ENCODE data around the gene ALG3.

The ALG3 gene

DNA sequence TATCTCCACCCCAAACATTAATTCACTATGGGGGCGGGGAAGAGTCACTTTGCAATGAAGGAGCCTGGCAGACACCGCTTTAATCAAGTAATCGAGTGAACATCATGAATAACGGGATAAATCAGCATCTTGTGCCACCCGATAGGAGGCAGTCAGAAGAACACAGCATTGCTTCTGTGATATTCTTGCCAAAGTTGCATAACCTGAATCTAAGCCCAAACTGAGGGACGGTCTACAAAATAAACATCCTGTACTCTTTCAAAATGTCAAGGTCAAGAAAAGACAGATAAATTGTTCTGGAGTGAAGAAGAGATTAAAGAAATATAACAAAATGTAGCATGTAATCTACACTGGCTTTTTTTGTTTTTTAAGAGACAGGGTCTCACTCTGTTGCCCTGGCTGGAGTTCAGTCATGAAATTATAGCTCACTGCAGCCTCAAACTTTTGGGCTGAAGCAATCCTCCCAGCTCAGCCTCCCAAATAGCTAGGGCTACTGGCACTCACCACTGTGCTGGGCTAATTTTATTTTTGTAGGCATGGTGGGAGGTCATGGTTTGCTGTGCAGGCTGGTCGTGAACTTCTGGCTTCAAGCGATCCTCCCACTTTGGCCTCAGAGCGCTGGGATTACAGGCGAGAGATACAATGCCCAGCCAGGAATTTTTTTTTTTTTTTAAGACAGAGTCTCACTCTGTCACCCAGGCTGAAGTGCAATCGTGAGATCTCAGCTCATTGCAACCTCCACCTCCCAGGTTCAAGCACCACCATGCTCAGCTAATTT is 39.4 kb downstream of the ALG3 start:
- H3K4me3 ChIP-seq (ENCODE audit: low read depth, low read length) = no peak overlapping the region
- no peak for DNase-seq (ENCODE audit: low read depth)
- TF ChIP-seq, protein P1, sequence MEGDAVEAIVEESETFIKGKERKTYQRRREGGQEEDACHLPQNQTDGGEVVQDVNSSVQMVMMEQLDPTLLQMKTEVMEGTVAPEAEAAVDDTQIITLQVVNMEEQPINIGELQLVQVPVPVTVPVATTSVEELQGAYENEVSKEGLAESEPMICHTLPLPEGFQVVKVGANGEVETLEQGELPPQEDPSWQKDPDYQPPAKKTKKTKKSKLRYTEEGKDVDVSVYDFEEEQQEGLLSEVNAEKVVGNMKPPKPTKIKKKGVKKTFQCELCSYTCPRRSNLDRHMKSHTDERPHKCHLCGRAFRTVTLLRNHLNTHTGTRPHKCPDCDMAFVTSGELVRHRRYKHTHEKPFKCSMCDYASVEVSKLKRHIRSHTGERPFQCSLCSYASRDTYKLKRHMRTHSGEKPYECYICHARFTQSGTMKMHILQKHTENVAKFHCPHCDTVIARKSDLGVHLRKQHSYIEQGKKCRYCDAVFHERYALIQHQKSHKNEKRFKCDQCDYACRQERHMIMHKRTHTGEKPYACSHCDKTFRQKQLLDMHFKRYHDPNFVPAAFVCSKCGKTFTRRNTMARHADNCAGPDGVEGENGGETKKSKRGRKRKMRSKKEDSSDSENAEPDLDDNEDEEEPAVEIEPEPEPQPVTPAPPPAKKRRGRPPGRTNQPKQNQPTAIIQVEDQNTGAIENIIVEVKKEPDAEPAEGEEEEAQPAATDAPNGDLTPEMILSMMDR (IDR thresholded peaks at IDR 0.05; ENCODE audit: low read depth, low read length, missing control alignments) = no peak
- in situ Hi-C loops (cut with HindIII; ENCODE audit: low sequenced_read_pairs) = no loop called here

DNA sequence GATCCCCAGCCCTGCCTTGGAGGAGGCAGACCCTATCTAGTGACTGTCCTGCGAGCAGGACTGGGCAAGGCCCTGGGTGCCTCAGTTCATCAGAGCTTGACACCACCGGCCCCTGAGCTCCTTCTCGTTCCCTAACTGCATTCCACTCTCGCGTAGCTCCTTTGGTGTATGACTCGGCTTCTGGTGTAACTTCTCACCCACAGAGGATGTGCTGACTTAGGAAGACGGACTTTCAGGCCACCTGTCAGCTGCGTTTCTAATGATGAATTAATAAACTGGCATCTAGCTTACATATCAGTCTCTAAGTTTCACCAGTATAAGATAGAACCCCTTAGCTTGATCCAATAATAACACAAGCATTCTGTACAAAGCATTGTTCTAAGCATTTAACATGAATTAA is 45.2 kb downstream of the ALG3 start:
- H3K4me3 ChIP-seq (ENCODE audit: low read depth, low read length) = no peak overlapping the region
- TF ChIP-seq, protein P1 (IDR thresholded peaks at IDR 0.05; ENCODE audit: low read depth, low read length, missing control alignments) = no peak
- DNase-seq (ENCODE audit: low read depth) = no peak
- in situ Hi-C loops (cut with HindIII; ENCODE audit: low sequenced_read_pairs) = no loop called here

DNA sequence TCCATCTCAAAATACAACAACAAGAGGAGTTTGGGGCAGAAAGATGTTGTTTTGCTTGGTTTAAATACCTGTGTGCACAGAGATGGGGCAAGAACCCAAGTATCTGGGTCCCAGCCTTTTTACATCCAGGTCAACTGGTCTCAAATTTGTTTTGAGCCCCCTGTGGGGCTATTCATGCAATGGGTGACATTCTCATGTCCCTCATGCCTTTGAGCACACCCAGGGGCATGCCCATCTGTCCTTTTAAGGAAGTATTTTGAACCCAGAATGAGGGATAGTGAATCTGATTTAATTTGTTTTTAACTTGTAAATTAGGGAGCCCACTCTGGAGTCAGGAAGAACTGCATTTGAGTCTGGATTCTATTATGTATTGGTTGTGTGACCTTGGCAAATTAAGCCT is 47.9 kb downstream of the ALG3 start:
- TF ChIP-seq, protein P1 (IDR thresholded peaks at IDR 0.05; ENCODE audit: low read depth, low read length, missing control alignments) = no peak
- no peak for DNase-seq (ENCODE audit: low read depth)
- in situ Hi-C loops (cut with HindIII; ENCODE audit: low sequenced_read_pairs) = no loop called here
- H3K4me3 ChIP-seq (ENCODE audit: low read depth, low read length) = no peak overlapping the region

DNA sequence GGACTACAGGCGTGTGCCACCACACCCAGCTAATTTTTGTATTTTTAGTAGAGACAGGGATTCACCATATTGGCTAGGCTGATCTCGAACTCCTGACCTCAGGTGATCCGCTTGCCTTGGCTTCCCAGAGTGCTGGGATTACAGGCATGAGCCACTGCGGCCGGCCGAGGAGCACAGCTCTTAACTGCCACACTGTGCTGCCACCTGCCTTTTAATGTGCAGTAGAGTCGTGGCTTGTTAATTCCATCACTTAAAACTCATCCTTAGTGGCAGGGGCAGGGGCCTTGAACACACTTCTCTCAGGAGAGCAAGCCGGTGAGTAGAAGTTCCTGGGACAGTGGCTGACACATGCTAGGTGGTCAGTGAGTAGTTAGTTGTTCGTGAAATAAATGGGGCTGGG is 50.3 kb downstream of the ALG3 start:
- in situ Hi-C loops (cut with HindIII; ENCODE audit: low sequenced_read_pairs) = no loop called here
- no peak for DNase-seq (ENCODE audit: low read depth)
- TF ChIP-seq, protein P1 (IDR thresholded peaks at IDR 0.05; ENCODE audit: low read depth, low read length, missing control alignments) = no peak
- H3K4me3 ChIP-seq (ENCODE audit: low read depth, low read length) = no peak overlapping the region

DNA sequence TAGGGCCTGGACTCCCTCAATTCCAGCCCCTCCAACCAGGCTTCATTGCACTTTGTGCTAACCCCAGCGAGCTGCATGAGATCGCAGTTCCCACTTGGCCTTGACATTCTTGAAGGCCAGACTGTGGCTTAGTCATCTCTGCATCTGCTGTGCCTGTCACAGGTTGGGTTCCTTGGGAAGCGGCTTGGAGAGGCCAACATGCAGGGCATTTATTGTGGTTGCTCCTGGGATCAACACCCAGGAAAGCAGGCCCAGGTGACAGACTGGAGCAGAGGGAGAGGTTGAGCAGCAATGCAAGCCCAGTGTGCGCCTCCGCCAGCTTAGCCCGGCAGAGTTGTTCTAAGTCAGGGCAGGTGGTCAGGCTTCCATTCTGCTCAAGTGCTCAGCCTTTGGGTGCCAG is 52.2 kb downstream of the ALG3 start:
- TF ChIP-seq, protein P1 (IDR thresholded peaks at IDR 0.05; ENCODE audit: low read depth, low read length, missing control alignments) = no peak
- in situ Hi-C loops (cut with HindIII; ENCODE audit: low sequenced_read_pairs) = no loop called here
- DNase-seq (ENCODE audit: low read depth) = no peak
- no peak overlapping the region for H3K4me3 ChIP-seq (ENCODE audit: low read depth, low read length)

DNA sequence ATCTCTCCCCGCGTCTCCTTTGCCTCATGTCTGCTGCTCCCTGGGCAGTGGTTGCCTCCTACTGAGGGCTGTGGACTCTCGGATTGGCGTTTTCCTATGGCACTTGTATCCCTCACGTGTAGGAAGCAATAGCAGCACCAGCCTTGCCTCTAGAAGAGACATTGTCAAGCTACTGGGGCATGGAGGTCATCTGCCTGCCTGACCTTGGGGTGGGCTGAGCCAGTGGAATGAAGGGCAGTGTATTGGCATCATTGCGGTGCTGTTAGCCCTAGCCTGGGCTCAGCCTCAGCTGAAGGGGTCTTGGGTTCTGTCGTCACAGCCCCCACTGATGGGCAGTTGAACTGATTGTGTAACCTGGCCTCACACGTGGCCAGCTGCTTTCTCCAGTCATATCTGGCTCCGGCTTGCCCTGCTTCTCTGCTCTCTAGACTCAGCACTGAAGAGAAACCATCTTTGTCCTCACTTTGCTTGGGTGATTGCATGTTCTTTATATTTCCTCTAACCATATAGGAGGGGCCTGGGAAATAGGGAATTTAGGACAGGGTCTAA is 54.7 kb downstream of the ALG3 start:
- in situ Hi-C loops (cut with HindIII; ENCODE audit: low sequenced_read_pairs) = no loop called here
- H3K4me3 ChIP-seq (ENCODE audit: low read depth, low read length) = no peak overlapping the region
- DNase-seq (ENCODE audit: low read depth) = no peak
- TF ChIP-seq, protein P1 (IDR thresholded peaks at IDR 0.05; ENCODE audit: low read depth, low read length, missing control alignments) = no peak
